Measurements from ENCODE around the gene EPDR1.

Gene EPDR1

DNA sequence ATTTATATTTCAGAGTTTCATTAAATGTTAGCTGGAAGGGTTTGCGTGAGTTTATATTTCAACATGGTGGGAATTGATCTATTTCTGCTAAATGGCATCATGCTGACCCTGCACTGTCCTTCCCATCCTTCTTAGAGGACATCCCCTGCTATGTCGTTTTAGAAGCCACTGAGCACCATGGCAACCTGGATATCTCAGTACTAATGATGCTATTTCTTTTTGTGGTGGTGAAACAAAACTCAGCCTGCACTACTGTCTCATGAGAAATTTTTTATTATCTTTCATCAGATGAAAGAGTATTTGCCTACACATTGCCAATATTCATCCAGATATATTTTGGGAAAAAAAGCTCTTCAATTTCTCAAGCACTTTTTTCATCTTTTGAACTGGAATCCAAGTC is 12.1 kb downstream of the EPDR1 start:
- no peak for TF ChIP-seq EP300 (IDR thresholded peaks at IDR 0.05; ENCODE audit: borderline replicate concordance)
- TF ChIP-seq EGR1 (IDR thresholded peaks at IDR 0.05), result no peak
- no peak for TF ChIP-seq ZBTB7A (IDR thresholded peaks at IDR 0.05; ENCODE audit: low read depth)
- no peak for TF ChIP-seq MAX (IDR thresholded peaks at IDR 0.05)
- TF ChIP-seq TAF1 (IDR thresholded peaks at IDR 0.05; ENCODE audit: low read depth), result no peak
- no peak for TF ChIP-seq CEBPB (IDR thresholded peaks at IDR 0.05)
- no peak for TF ChIP-seq YY1 (IDR thresholded peaks at IDR 0.05; ENCODE audit: low read depth)
- no peak for TF ChIP-seq USF1 (IDR thresholded peaks at IDR 0.05)
- no peak for TF ChIP-seq NFIC (IDR thresholded peaks at IDR 0.05)
- no peak for TF ChIP-seq TEAD4 (IDR thresholded peaks at IDR 0.05)
- TF ChIP-seq FOXM1 (IDR thresholded peaks at IDR 0.05; ENCODE audit: borderline replicate concordance, low read depth), result no peak
- no peak for TF ChIP-seq TCF12 (IDR thresholded peaks at IDR 0.05; ENCODE audit: low read depth)
- no peak for TF ChIP-seq RAD21 (IDR thresholded peaks at IDR 0.05; ENCODE audit: low read depth)

DNA sequence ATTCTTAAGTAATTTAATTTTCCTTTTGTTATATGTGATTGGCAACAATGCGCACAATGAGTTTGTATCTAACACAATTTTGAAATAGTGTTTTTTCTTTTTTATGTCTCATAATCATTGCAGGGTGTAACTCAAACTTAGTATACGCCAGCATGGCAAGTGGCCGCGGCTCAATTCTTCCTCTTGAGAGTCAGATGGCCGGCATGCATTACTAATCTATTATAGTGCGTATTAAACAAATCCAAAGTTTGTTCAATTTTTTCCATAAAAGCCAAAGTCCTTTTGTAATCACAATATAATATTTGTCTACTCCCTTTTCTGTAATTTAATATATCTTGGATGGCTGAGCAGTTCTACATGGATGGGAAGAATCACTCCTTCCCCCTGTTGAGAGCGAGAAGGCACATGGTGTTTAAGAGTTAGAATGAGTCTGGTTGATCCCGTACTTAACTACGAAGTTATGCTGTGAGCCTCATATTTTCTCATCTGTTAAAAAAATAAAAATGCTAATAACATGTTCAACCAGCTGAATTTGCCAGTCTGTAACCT is 12.7 kb downstream of the EPDR1 start:
- TF ChIP-seq TCF12 (IDR thresholded peaks at IDR 0.05; ENCODE audit: low read depth) (no peak), USF1 (IDR thresholded peaks at IDR 0.05) (no peak)

DNA sequence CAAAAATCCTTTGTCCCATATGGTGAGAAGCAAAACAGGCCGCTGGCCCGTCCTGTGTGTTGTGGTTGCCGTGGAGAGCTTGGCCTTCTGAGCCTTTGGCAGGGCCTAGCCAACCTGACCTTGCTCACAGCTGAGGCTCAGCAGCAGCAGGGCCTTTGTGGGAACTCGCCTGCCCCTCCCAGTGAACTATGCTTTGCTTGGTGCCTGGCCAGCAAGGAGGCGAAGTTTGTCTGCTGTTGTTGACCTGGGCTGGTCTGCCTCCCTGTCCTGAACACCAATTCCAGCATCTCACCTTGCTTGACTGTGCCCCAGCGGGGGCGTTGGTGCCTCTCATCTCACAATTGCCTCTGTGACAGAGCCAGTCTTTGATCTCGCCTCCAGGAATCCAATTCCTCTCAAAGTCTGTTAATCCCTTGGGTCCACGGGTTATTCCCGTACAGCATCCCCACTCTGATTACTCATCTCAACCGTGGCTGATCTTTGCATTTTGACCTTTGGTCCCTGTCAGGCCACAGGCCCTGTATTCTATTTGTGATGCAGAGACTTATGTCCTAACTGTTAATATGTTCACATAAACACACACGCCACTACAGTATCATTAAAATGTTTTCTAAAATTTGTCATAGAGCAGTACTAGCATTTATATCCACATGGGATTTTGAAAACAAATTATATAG is 22.6 kb downstream of the EPDR1 start:
- TF ChIP-seq MAX (IDR thresholded peaks at IDR 0.05) (no peak), FOXM1 (IDR thresholded peaks at IDR 0.05; ENCODE audit: borderline replicate concordance, low read depth) (no peak), TEAD4 (IDR thresholded peaks at IDR 0.05) (no peak), ZBTB7A (IDR thresholded peaks at IDR 0.05; ENCODE audit: low read depth) (no peak), RAD21 (IDR thresholded peaks at IDR 0.05; ENCODE audit: low read depth) (no peak), CEBPB (IDR thresholded peaks at IDR 0.05) (no peak), TAF1 (IDR thresholded peaks at IDR 0.05; ENCODE audit: low read depth) (no peak), CREB1 (IDR thresholded peaks at IDR 0.05; ENCODE audit: low read depth) (no peak), YY1 (IDR thresholded peaks at IDR 0.05; ENCODE audit: low read depth) (no peak), EGR1 (IDR thresholded peaks at IDR 0.05) (no peak), USF1 (IDR thresholded peaks at IDR 0.05) (no peak)

DNA sequence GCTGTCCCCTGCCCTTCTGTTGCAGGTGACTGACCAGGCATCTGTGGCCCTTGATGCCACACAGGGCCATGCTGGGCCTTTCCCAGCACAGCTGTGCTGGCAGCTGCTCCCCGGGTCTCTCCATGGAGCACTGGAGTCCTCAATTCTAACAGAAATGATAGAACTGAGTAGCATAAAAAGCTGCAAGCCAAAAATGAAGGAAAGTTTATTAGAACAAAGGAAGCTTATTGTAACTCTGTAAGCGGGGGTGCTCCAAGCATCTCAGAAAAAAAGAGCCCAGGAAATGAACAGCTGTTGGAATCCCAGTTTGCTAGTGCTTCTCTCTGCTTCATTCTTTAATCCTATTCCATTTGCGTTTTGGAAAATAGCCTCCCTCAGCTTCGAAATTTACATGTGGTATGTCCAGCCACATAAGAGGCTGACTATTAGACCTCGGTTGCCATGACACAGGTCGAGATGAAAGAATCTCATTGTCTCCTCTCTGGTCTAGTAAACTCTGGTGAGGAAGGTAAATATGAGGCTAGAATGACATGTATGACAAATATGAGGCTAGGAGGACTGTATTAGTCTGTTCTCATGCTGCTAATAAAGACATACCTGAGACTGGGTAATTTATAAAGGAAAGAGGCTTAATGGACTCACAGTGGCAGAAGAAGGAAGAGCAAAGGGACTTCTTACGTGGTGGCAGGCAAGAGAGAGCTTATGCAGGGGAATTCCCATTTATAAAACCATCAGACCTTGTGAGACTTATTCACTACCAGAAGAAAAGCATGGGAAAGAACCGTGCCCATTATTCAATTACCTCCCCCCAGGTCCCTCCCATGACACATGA is 23.7 kb downstream of the EPDR1 start:
- no peak for TF ChIP-seq MAX (IDR thresholded peaks at IDR 0.05)
- no peak for TF ChIP-seq TAF1 (IDR thresholded peaks at IDR 0.05; ENCODE audit: low read depth)

GRCh38 chr7:37944737-37945054 is 24.3 kb downstream of the EPDR1 start:
- no peak for TF ChIP-seq REST (IDR thresholded peaks at IDR 0.05; ENCODE audit: low read depth)
- no peak for TF ChIP-seq TAF1 (IDR thresholded peaks at IDR 0.05; ENCODE audit: low read depth)
- no peak for TF ChIP-seq YY1 (IDR thresholded peaks at IDR 0.05; ENCODE audit: low read depth)
- no peak for TF ChIP-seq EP300 (IDR thresholded peaks at IDR 0.05; ENCODE audit: borderline replicate concordance)
- TF ChIP-seq RAD21 (IDR thresholded peaks at IDR 0.05; ENCODE audit: low read depth), result no peak
- TF ChIP-seq NFIC (IDR thresholded peaks at IDR 0.05), result no peak
- TF ChIP-seq MAX (IDR thresholded peaks at IDR 0.05), result no peak
- TF ChIP-seq USF1 (IDR thresholded peaks at IDR 0.05), result no peak
- no peak for TF ChIP-seq FOXM1 (IDR thresholded peaks at IDR 0.05; ENCODE audit: borderline replicate concordance, low read depth)
- TF ChIP-seq CEBPB (IDR thresholded peaks at IDR 0.05), result no peak
- no peak for TF ChIP-seq TCF12 (IDR thresholded peaks at IDR 0.05; ENCODE audit: low read depth)

DNA sequence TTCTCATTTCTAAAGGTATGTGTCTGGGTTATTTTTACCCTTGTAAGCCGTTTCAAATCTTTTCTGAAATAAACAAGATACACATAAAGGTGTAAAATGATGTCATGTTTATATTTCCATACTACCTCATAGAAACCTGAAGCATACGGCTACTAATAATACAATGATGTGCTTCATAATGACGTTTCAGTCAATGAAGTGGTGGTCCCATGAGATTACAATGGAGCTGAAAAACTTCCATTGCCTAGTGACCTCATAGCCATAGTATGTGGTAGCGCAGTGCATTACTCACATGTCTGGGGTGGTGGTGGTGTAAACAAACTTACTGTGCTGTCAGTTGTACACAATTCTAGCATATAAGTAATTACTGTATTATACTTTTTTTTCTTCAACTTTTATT is 24.9 kb downstream of the EPDR1 start:
- TF ChIP-seq ZBTB7A (IDR thresholded peaks at IDR 0.05; ENCODE audit: low read depth) (no peak), RAD21 (IDR thresholded peaks at IDR 0.05; ENCODE audit: low read depth) (no peak), TCF12 (IDR thresholded peaks at IDR 0.05; ENCODE audit: low read depth) (no peak), EGR1 (IDR thresholded peaks at IDR 0.05) (no peak), USF1 (IDR thresholded peaks at IDR 0.05) (no peak), MAX (IDR thresholded peaks at IDR 0.05) (no peak), CEBPB (IDR thresholded peaks at IDR 0.05) (no peak), CREB1 (IDR thresholded peaks at IDR 0.05; ENCODE audit: low read depth) (no peak), NFIC (IDR thresholded peaks at IDR 0.05) (no peak), EP300 (IDR thresholded peaks at IDR 0.05; ENCODE audit: borderline replicate concordance) (no peak), FOXM1 (IDR thresholded peaks at IDR 0.05; ENCODE audit: borderline replicate concordance, low read depth) (no peak), REST (IDR thresholded peaks at IDR 0.05; ENCODE audit: low read depth) (no peak)
